Stimulated activated CD4-positive, alpha-beta T cell treated with anti-CD3 and anti-CD28 coated beads, Interleukin-1b, Interleukin-23, amount 100 ng/mL, for 24 hours (primary cell): Measurements from ENCODE around the gene KRT73.

Experiments
- DNase-seq, 4 experiments: peaks; one replicate each; pipeline ENCODE4 v3.0.0-alpha.2; 2020; ENCODE audit warnings: low read depth in 4 of 4, low spot score in 1 of 4

The KRT73 gene

DNA sequence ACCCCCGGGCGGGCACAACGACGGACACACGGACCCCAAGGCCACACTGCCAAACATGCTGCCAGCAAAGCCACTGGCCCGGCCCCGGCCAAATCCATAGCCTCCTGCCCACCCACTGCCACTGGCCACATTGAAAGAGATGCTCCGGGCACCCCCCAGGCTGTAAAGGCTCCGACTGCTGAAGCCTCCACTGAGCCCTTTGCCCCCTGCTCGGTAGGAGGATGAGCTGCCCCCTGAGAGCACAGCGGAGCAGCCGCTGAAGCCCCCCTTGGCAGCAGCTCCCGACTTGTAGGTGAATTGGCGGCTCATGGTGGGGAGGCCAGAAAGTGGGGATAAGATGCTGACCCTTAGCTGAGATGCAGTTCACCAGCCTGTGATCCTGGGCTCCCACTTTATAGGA lies at the start of gene KRT73:
Gene KRT73 (minus strand): TSS at position 344 of the 400 bp plus-strand sequence. CDS start 35 bp downstream, at position 309.
- DNase-seq, result no peak

DNA sequence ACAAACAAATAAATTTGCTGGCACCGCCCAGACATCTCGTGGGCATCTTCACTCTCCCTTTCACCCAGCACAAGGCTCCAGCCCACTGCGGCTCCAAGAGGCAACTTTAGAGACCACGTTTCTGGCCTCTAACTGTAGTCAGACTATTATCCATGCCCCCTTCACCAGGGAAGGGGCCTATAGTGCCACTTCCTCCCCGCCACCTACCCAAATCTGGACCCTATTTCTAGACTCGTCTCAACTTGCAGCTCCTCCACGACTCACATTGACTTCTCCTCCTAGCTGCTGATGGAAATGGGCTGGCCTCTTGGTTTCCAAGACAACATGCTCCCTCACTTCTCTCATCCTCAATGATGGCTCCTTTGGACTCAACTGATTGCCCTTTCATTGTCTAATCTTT lies 49.6 kb upstream of the KRT73 start:
- DNase-seq, result no peak

DNA sequence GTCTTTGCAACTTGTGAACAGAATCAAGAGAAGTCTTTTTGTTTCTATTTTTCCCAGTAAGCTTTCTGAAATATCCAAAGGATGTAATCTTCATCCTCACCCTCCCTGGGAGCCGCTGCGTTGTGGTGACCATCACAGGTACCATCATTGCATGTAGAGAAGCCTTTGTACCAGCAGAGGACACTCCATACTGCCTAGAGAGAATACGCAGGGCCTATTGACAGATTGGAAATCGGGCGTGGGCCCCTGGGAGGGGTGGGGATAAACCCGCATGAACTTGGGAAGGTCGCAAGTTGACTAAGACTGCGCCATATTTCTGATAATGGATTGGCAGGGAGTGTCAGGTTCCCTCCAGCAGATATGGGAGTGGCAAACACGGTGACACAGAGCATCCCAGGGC lies 49.1 kb upstream of the KRT73 start:
- DNase-seq, result no peak

DNA sequence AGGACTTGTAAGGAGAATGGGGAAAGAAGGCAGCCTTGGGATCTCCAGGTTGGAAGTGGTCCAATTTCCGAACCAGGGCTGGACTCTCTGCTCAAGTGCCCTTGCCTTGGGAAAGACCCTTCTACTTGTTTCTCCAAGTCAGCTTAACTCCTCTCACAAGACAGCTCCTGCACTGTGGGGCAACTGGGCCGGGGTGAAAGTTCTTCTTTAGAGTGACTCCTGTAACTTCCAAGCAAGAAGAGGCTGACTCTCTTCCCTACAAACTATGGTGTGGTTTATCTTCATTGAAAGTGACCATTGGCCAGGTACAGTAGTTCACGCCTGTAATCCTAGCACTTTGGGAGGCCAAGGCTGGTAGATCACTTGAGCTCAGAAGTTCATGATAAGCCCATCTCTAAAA lies 48.1 kb upstream of the KRT73 start:
- DNase-seq, result no peak

DNA sequence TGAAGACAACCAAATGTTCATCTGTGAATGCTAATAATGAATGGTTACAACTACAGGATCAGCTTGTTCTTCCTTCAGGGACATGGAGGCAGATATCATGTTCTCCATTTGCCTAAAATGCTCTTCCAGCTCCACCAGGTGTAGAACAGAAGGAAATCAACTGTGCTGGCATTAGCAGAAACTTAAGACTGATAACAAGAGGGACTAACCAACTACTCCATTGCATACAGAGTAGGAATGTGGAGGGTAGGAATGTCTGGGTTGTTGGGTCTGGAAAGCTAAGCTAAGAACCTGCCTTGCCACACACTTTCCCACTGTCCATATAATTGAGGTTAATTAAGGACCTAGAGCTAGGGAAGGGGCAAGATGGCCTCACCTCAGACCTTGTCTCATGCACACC lies 45.1 kb upstream of the KRT73 start:
- no peak for DNase-seq

DNA sequence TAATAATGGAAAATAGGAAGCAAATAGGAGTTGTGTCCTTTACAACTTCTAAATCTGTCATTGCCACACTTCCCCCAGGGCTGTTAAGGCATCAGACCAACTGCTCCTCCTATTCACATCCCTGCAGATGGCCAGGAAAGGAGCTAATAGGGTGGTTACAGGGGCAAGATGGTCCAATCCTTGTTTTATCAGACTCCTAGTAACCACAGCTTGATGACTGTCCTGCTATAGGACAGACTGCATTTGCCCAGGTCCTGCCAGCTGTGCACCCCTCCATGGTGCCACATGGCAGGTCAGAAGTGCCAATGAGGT lies 44.5 kb upstream of the KRT73 start:
- DNase-seq, result no peak

DNA sequence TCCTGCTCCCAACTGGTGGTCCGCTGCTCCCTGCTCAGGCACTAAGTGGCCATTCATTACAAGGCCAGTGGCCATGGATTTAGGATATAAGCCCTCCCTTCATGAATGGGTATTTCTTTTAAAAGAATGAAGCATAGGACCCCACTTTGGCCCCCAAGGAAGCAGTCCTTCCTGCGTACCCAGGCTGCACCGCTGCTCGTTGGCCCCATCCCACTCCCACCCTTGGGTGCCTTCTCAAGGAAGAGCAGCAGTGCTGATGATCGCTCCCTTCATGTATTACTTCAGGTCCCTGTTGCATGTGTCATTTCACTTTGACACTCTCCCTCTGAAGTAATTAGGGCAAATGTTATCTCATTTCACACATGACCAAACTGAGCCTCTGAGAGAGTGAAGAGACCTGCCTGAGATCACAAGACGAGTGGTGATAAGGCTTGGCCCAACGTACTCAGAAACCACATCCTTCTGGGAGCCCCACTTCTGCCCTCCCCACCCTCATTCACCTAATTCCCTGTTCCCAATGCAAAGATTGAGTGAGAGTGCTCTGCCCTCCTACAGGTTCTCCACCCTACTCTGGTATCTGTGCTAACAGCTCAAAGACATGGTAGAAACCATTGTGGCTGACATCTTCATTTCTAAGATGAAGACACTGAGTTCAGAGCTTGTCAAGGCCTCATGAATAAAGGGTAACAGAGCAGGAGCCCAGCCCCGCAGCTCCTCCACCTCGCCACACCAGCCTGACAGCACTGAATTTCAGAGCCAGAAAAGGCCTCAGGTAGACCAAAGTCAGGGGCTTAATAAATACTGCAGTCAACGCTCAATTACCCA lies 43.9 kb upstream of the KRT73 start:
- no peak for DNase-seq

DNA sequence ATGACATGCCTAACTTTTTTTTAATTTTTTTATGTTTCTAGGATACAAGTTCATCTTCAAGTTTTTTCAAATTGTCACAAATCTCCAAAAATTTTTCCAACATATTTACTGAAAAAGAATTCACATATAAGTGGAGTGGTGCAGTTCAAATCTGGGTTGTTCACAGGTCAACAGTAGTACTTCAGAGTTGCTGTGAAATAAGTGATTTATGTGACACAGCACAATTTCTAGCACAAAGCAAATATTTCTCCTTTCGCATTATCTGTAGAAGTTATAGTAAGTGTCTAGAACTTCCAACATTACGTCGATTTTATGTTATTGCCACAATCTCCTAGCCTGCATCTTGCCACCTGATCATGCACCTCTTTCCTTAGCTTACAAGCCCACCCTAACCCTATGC lies 43.3 kb upstream of the KRT73 start:
- no peak for DNase-seq

DNA sequence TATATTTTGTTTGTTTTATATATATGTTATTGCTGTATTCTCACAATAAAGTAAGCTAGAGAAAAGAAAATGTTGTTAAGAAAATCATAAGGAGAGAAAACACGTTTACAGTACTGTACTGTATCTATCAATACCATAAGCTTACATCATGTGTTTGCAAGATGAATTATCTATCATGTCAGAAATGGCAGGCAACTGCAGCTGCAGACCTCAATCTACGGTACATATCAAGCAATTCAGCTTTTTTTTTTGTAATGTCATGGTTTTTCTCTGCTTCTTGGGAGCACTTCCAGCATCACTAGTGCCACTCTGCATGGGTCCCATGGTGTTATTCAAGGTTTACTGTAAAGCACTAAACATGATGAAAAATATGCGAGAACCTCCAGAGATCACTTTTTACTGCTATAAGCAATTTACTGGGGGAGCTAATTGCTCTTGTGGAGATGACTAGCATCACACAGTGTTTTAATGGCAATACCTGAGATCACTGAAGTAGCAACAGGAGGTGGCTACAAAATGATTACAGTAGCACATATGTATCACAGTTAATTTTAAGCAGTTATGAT lies 42.7 kb upstream of the KRT73 start:
- no peak for DNase-seq

DNA sequence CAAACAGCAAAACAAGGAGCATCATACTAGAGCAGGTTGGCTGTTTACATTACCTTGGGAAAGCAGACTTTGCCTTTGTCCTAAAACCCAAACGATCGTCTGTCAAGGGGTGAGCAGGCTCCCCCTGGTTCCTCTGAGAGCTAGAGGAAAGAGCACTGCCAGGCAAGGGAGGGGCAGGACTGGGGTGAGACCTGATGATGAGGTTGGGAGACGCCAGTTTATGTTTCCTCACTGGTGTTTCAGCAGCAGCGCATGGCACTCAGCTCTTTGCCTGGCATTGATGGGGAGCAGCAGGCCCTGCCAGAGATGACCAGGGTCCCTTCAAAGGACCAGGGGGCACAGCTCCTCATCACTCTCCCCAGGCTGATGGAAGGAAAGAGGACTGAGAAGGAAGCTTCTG lies 41.6 kb upstream of the KRT73 start:
- no peak for DNase-seq

DNA sequence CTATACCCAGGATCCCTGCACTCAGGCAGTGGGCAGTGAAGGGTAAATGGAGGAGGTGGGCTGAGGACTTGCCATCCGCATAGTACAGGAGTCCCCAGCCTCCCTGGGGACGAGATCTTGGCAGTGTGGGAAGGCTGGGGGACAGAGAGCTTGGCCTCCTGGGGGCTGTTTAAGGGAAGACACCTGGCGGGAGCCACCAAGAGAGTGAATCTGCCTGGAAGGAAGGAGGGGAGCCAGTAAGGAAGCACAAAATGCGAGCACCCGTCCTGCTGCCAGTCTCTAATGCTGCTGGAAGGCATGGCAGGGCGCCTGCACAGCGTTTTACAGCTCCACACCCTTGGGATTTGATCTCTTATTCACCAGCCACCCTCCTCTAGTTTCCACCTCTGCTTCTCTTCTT lies 41.0 kb upstream of the KRT73 start:
- DNase-seq, result no peak

DNA sequence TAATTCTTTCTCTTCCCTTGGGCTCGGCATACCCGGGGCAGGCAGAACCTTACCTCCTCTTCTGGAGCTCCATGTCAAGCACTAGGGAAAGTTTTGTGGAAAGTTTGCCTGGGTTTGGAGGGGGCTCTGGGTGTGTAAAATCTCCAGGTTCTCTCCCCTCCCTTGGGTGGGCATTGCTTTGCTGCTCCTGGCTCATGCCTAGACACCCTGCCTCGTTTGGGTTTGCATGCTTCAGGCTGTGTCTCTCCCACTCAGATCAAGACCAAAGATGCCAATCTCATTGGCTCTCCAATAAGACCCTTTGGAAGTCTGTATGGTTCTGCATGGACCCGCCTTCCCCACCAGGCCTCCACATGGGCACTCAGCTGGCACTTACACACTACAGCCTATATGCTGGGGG lies 39.8 kb upstream of the KRT73 start:
- no peak for DNase-seq

DNA sequence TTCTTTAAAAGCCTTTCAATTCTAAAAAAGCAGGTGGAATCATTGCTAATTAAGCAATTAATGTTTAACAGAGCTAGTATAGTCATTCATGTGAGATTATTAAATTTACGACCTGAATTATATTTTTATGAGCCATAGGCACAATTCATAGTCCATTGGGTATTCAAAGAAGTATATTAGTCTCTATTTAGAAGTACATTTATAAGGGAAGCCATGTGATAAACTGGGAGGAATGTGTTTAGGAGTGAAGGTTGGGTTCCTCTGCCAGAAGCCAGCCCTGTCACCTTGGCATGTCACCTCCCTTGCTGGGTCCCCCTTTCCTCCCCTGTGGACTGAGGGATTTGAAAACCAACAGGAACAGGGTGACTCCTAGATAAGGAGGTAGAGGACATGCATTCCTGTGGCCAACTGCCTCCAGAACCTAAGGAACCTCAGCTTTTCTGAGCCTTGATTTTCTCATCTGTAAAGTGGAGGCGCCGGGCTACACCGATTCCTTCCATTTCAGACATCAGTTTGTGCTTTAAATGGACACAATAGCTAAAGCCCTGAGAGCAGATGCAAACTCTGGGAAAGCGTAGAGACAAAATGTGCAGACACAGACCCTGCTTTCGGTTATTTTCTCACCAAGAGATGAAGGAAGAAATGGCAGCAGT lies 39.0 kb upstream of the KRT73 start:
- no peak for DNase-seq

DNA sequence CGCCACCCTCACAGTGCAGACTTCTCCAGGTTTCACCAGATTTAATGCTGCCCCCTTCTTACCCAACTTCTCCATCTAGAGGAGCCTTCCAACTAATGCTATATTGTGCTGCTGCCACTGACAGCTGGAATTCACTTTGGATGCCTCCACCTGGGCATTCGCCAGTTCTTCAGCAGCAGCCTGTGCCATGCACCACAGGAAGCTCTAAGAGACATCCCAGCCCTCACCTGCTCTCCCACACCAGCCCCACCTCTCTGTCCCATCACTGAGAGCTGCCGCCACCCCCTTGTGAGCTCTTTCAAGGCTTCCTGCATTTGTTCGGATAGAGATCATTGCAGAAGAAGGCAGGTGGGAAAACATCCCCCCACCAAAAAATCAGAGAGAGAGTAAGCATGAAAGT lies 38.3 kb upstream of the KRT73 start:
- DNase-seq, result no peak

DNA sequence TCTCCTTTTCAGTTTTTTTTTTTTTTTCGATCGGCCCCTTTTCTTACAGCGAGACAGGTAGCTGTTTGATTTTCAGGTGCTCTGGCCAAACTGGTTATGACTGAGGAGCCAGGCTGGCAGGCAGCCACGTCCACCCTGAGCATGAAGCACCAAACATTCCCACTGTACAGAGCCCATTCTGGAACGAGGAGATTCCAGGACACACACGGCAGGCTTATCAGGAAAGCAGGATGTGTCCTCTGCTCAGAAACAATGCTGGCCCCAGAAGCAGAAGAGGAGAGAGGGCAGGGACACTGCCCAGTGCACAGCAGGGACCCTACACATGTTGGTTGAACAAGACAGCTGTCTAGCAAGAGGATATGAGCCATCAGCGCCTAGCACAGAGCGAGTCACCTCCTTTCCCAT lies 37.4 kb upstream of the KRT73 start:
- DNase-seq, result no peak

DNA sequence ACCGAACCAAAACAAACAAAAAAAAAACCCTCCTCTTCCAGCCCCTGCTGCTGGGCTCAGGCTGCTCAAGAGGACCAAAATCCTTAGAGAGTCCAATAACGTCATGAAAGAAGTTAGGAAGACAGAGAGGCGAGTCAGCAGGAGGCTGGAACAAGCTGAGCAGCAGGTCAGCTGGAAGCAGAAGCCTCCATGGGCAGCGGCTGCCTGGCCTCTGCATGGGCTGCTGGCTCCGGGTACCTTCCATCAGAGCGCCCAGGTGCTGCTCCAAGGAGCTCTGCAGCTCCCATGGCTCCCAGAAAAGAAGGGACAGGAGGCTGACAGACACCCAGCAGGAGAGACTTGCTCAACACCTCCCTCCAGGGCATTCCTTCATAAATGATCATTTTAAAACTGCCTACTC lies 36.9 kb upstream of the KRT73 start:
- no peak for DNase-seq

DNA sequence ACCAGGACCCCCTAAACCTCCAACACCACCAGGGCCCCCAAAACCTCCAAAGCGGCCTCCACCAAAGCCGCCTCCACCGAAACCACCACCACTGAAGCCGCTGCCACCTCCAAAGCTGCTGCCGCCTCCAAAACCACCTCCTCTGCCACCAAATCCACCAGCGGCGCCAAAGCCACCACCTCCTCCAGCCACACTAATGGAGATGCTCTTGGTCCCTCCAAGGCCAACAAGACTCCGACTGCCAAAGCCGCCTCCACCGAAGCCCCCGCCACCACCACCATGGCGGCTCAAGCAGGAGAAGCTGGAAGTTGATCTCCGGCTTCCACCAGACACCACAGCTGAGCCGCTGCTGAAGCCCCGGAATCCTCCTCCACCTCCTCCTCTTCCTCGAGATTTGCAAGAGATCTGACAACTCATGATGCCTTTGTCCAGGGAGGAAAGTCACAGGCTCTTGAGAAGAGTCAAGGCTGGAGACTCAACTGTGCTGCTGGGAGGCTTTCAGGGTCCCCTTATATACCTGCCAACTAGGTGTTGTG lies 33.4 kb upstream of the KRT73 start, which contains the start of gene KRT2:
Gene KRT2 (minus strand): TSS at position 486 of the 536 bp plus-strand sequence. CDS start 69 bp downstream, at position 417.
- DNase-seq, result no peak

DNA sequence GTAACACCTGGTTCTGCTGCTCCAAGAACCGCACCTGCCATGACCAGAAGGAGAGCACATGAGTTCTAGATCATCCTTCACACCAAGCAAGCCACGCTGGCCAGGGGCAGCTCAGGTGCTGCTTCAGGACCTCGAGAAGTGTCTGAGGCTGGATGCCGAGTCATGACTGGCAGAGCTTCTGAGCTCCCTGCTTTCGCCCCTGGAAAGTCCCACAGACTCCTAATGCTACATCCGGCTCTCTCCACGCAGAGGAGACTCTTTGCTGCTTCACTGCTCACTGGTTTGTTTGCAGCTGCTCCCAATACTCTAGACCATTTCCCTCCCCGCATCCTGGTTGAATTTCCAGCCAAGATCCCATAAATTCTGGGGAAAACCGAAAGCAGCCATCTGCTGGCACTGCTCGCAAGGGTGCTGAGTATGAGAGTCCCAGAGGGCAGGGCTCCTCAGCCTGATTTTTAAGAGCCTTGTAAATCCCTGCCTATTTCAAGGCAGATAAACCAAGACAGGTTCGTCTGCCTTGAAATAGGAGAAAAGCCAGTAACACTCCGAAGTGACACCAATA lies 32.2 kb upstream of the KRT73 start:
- no peak for DNase-seq

DNA sequence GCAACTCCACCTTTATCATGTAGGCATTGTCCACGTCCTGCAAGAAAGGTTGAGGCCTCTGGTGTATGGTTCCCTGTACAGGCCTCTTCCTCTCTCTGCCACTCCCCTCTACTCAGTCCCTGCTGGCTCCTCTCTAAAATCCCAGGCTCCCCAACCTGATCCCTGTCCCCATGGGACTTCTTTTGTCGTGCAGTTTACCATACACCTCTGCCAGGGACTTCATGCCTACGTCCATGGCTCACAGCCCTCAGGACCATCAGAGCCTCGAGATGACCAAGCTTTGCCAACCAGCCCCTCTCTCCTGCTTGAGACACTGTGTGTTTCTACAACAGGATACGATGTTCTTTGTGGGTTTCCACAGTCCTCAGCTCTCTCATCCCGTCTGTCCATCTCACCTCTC lies 30.7 kb upstream of the KRT73 start:
- DNase-seq, result no peak

DNA sequence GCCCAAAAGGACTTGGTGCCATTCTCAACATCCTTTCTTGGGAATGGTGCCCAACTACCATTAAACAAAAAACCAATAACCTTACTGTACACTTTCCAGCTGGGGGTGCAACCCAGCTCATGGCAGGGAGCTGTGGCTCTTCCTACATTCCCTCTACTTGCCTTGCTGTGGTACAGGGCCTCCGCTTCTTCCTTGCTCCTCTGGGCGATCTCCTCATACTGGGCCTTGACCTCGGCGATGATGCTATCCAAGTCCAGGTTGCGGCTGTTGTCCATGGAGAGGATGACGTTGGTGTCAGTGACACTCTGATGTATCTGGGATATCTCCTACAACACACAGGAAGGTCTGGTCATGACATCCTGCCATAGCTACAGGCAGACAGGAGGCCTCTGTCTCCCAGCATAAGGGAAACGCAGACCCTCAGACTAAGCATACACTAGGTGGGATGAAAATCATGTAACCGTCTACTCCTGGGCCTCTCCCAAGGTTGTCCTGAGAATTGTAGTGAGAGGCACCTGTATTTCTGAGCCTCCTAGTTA lies 29.7 kb upstream of the KRT73 start:
- DNase-seq, result no peak

DNA sequence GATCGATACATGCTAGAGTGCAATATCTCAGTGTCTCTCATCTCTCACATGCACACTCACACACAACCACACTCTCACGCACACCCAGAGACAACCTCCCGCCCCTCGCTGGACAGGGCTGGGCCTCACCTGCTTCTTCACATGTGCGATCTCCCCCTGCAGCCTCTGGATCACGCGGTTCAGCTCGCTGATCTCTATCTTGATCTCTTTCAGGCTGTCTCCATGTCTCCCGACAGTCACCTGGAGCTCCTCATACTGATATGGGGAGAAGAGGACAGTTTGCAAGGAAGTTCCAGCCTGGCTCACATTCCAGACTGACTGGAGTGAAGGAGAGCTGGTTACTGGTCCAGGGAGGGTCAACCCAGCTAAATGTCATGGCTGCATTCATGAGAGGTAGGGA lies 29.2 kb upstream of the KRT73 start:
- DNase-seq, result no peak

DNA sequence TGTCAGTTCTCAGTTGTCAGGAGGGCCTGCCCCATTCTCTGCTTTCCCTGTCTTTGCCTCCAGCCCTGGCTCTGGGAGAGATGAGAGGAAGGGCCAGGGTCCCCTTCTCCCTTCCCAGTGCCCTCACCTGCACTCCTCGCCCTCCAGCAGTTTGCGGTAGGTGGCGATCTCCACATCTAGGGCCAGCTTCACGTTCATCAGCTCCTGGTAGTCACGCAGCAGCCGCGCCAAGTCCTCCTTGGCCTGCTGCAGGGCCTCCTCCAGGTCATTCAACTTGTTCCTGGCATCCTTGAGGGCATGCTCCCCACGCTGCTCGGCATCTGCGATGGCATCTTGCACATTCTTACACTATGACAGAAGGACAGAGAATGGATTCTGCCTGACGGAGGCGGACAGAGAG lies 28.3 kb upstream of the KRT73 start:
- no peak for DNase-seq
